IPS-NIHi11 (cell line): ENCODE results near the gene ARHGAP15.

Experiments
- DNase-seq: peaks from one replicate; pipeline ENCODE4 v3.0.0; 2012; ENCODE audit warnings: mixed read lengths, low spot score

Gene ARHGAP15

GRCh38 chr2:143263066-143263625, 133.9 kb downstream of the ARHGAP15 start:
- DNase-seq: peak; percentile 11

- no peak for DNase-seq
Measured at GRCh38 chr2:143264851-143265250, 135.6 kb downstream of the ARHGAP15 start.

- DNase-seq: no peak
Measured at GRCh38 chr2:143279672-143280071, 150.5 kb downstream of the ARHGAP15 start.

GRCh38 chr2:143280097-143280757, 151.0 kb downstream of the ARHGAP15 start:
- DNase-seq: no peak

GRCh38 chr2:143282684-143283083, 153.5 kb downstream of the ARHGAP15 start:
- peak; percentile 22 for DNase-seq

GRCh38 chr2:143284087-143284675, 155.0 kb downstream of the ARHGAP15 start:
- peak; percentile 36 for DNase-seq

- no peak for DNase-seq
Measured at GRCh38 chr2:143289025-143289424, 159.8 kb downstream of the ARHGAP15 start.

GRCh38 chr2:143290221-143290620, 161.0 kb downstream of the ARHGAP15 start:
- no peak for DNase-seq

- DNase-seq: no peak
Measured at GRCh38 chr2:143294068-143294467, 164.8 kb downstream of the ARHGAP15 start.

- no peak for DNase-seq
Measured at GRCh38 chr2:143296089-143296488, 166.9 kb downstream of the ARHGAP15 start.

GRCh38 chr2:143297182-143297581, 168.0 kb downstream of the ARHGAP15 start:
- DNase-seq: no peak

- no peak for DNase-seq
Measured at GRCh38 chr2:143300536-143300935, 171.3 kb downstream of the ARHGAP15 start.

GRCh38 chr2:143311426-143311825, 182.2 kb downstream of the ARHGAP15 start:
- no peak for DNase-seq

GRCh38 chr2:143312441-143312840, 183.2 kb downstream of the ARHGAP15 start:
- no peak for DNase-seq

GRCh38 chr2:143313861-143314260, 184.6 kb downstream of the ARHGAP15 start:
- DNase-seq: no peak

- DNase-seq: no peak
Measured at GRCh38 chr2:143321994-143322393, 192.8 kb downstream of the ARHGAP15 start.

GRCh38 chr2:143329288-143329687, 200.1 kb downstream of the ARHGAP15 start:
- no peak for DNase-seq

GRCh38 chr2:143333168-143333791, 204.1 kb downstream of the ARHGAP15 start:
- no peak for DNase-seq

GRCh38 chr2:143333847-143334246, 204.6 kb downstream of the ARHGAP15 start:
- DNase-seq: no peak

GRCh38 chr2:143334837-143335236, 205.6 kb downstream of the ARHGAP15 start:
- no peak for DNase-seq

- no peak for DNase-seq
Measured at GRCh38 chr2:143336719-143337210, 207.5 kb downstream of the ARHGAP15 start.

- DNase-seq: no peak
Measured at GRCh38 chr2:143341478-143341877, 212.3 kb downstream of the ARHGAP15 start.

- no peak for DNase-seq
Measured at GRCh38 chr2:143344780-143345179, 215.6 kb downstream of the ARHGAP15 start.
